Ramos (cell line): ENCODE data around the gene SCYL2.
"Not testable (repeated sequence)": the region's sequence is repeated elsewhere in the genome, so short reads cannot be mapped to it uniquely, and the experiment has no call there.

ENCODE experiments used
- in situ Hi-C: fragments of 300-500 bp; cut with MboI; formaldehyde crosslinking; loops from one replicate; pipeline ENCODE4 v1.14.3; 2022; ENCODE audit warnings: low sequenced_read_pairs; ENCODE audit not compliant: unreplicated experiment

Gene SCYL2

GRCh38 chr12:100266835-100267602 lies at the start of gene SCYL2, which contains the start of gene DEPDC4:
SCYL2 (plus strand) TSS chr12:100267177; CDS start chr12:100282971, 15,794 bp downstream.
DEPDC4 (minus strand) TSS chr12:100267079; CDS start chr12:100267076, 3 bp downstream.
- in situ Hi-C loops: no loop called here

GRCh38 chr12:100219328-100220109 lies 47.5 kb upstream of the SCYL2 start:
- in situ Hi-C loops: no loop called here

- in situ Hi-C loops: no loop called here
Observed at GRCh38 chr12:100221523-100221922, 45.5 kb upstream of the SCYL2 start.

GRCh38 chr12:100222173-100222572 lies 44.8 kb upstream of the SCYL2 start:
- in situ Hi-C loops: not testable (repeated sequence)

GRCh38 chr12:100225491-100225890 lies 41.5 kb upstream of the SCYL2 start:
- in situ Hi-C loops: loop anchor here (25.0 kb wide), 1 partner anchor 337 kb away; the partner anchor contains the start of gene GAS2L3

GRCh38 chr12:100229036-100229635 lies 37.8 kb upstream of the SCYL2 start:
- in situ Hi-C loops: loop anchor here (25.0 kb wide), 1 partner anchor 333 kb away; the partner anchor contains the start of gene GAS2L3

- in situ Hi-C loops: loop anchor here (25.0 kb wide), 1 partner anchor 332 kb away; the partner anchor contains the start of gene GAS2L3
Observed at GRCh38 chr12:100229876-100230275, 37.1 kb upstream of the SCYL2 start.

- in situ Hi-C loops: loop anchor here (25.0 kb wide), 1 partner anchor 330 kb away; the partner anchor contains the start of gene GAS2L3
Observed at GRCh38 chr12:100231873-100232272, 35.1 kb upstream of the SCYL2 start.

GRCh38 chr12:100234166-100234565 lies 32.8 kb upstream of the SCYL2 start:
- in situ Hi-C loops: loop anchor here (25.0 kb wide), 1 partner anchor 328 kb away; the partner anchor contains the start of gene GAS2L3

GRCh38 chr12:100234591-100235304 lies 32.2 kb upstream of the SCYL2 start:
- in situ Hi-C loops: loop anchor here (25.0 kb wide), 1 partner anchor 328 kb away; the partner anchor contains the start of gene GAS2L3

GRCh38 chr12:100238801-100239200 lies 28.2 kb upstream of the SCYL2 start:
- in situ Hi-C loops: loop anchor here (25.0 kb wide), 1 partner anchor 324 kb away; the partner anchor contains the start of gene GAS2L3

GRCh38 chr12:100239589-100239988 lies 27.4 kb upstream of the SCYL2 start:
- in situ Hi-C loops: loop anchor here (25.0 kb wide), 1 partner anchor 323 kb away; the partner anchor contains the start of gene GAS2L3

GRCh38 chr12:100243137-100243536 lies 23.8 kb upstream of the SCYL2 start:
- in situ Hi-C loops: loop anchor here (25.0 kb wide), 1 partner anchor 319 kb away; the partner anchor contains the start of gene GAS2L3

GRCh38 chr12:100247765-100248164 lies 19.2 kb upstream of the SCYL2 start:
- in situ Hi-C loops: loop anchor here (25.0 kb wide), 1 partner anchor 315 kb away; the partner anchor contains the start of gene GAS2L3

GRCh38 chr12:100248886-100249285 lies 18.1 kb upstream of the SCYL2 start:
- in situ Hi-C loops: loop anchor here (25.0 kb wide), 1 partner anchor 313 kb away; the partner anchor contains the start of gene GAS2L3

- in situ Hi-C loops: loop anchor here (25.0 kb wide), 1 partner anchor 312 kb away; the partner anchor contains the start of gene GAS2L3
Observed at GRCh38 chr12:100249941-100250340, 17.0 kb upstream of the SCYL2 start.

GRCh38 chr12:100251917-100252316 lies 15.1 kb upstream of the SCYL2 start:
- in situ Hi-C loops: no loop called here

GRCh38 chr12:100253437-100253836 lies 13.5 kb upstream of the SCYL2 start:
- in situ Hi-C loops: no loop called here

GRCh38 chr12:100254876-100255275 lies 12.1 kb upstream of the SCYL2 start:
- in situ Hi-C loops: no loop called here
